ENCODE measurements around the gene SBK3.
A peak's percentile ranks its signal among the peaks of the same experiment; 100 is the strongest.

The SBK3 gene

GRCh38 chr19:55495646-55496349 lies 49.5 kb downstream of the SBK3 start:
- no peak overlapping the region for H3K4me3 ChIP-seq (ENCODE audit: low read length)
- DNase-seq (ENCODE audit: low read depth), result no peak
- no peak for TF ChIP-seq CTCF (conservative IDR thresholded peaks at IDR 0.05; ENCODE audit: low read length)

GRCh38 chr19:55494172-55494761 lies 51.1 kb downstream of the SBK3 start:
- peak overlapping the region; percentile 33 for H3K4me3 ChIP-seq (ENCODE audit: low read length)
- DNase-seq (ENCODE audit: low read depth), result peak; percentile 51
- TF ChIP-seq CTCF (conservative IDR thresholded peaks at IDR 0.05; ENCODE audit: low read length), result no peak

- DNase-seq (ENCODE audit: low read depth), result no peak
- H3K4me3 ChIP-seq (ENCODE audit: low read length), result peak overlapping the region; percentile 33; the same call in 1 of the 2 replicates
- TF ChIP-seq CTCF (conservative IDR thresholded peaks at IDR 0.05; ENCODE audit: low read length), result no peak
These were observed 51.6 kb downstream of the SBK3 start for GRCh38 chr19:55493645-55494171.

- H3K4me3 ChIP-seq (ENCODE audit: low read length), result no peak overlapping the region
- DNase-seq (ENCODE audit: low read depth), result peak; percentile 49
- TF ChIP-seq CTCF (conservative IDR thresholded peaks at IDR 0.05; ENCODE audit: low read length), result no peak
These were observed 52.2 kb downstream of the SBK3 start for GRCh38 chr19:55493052-55493644.

- no peak for TF ChIP-seq CTCF (conservative IDR thresholded peaks at IDR 0.05; ENCODE audit: low read length)
- no peak for DNase-seq (ENCODE audit: low read depth)
- no peak overlapping the region for H3K4me3 ChIP-seq (ENCODE audit: low read length)
These were observed 52.9 kb downstream of the SBK3 start for GRCh38 chr19:55492362-55492944.

GRCh38 chr19:55491546-55492360 lies 53.6 kb downstream of the SBK3 start:
- no peak overlapping the region for H3K4me3 ChIP-seq (ENCODE audit: low read length)
- TF ChIP-seq CTCF (conservative IDR thresholded peaks at IDR 0.05; ENCODE audit: low read length), result no peak
- DNase-seq (ENCODE audit: low read depth), result peak; percentile 23

Measured in AG10803 (cell line).